SK-N-SH (cell line): ENCODE data around the gene ONECUT1.

Source experiments
- CHD2 ChIP-seq: fragments of 150-350 bp; IDR thresholded peaks from 2 replicates; pipeline ENCODE4 v1.6.1; 2018; ENCODE audit warnings: low read length; ENCODE audit not compliant: partially characterized antibody
- EP300 ChIP-seq, 2 experiments: IDR thresholded peaks; 2 replicates each; pipeline versions ENCODE4 v1.4.0 to v1.6.1; 2012; ENCODE audit warnings: borderline replicate concordance in 1 of 2, low read depth in 1 of 2, low read length in 1 of 2
- EZH2phosphoT487 ChIP-seq: fragments of 200-600 bp; sonication (generic); IDR thresholded peaks from 2 replicates; pipeline ENCODE4 v1.6.1; 2017; ENCODE audit warnings: low read depth, mixed run types, mild to moderate bottlenecking, antibody characterized with exemption, moderate library complexity, borderline replicate concordance
- POLR2AphosphoS5 ChIP-seq: IDR thresholded peaks from 2 replicates; pipeline ENCODE4 v1.6.1; 2012; ENCODE audit warnings: low read depth, low read length
- RFX5 ChIP-seq: IDR thresholded peaks from 2 replicates; pipeline ENCODE4 v1.6.1; 2012; ENCODE audit warnings: mild to moderate bottlenecking, improper control_type of control experiment, low read length
- RXRA ChIP-seq: IDR thresholded peaks from 2 replicates; pipeline ENCODE4 v1.4.0; 2012; ENCODE audit warnings: low read depth, mild to moderate bottlenecking, borderline replicate concordance
- SMC3 ChIP-seq: IDR thresholded peaks from 2 replicates; pipeline ENCODE4 v1.6.1; 2012; ENCODE audit warnings: low read depth, low read length, improper control_type of control experiment
- TEAD4 ChIP-seq: IDR thresholded peaks from 2 replicates; pipeline ENCODE4 v1.4.0; 2012; ENCODE audit warnings: mild to moderate bottlenecking, borderline replicate concordance; ENCODE audit not compliant: insufficient read depth
- USF1 ChIP-seq: IDR thresholded peaks from 2 replicates; pipeline ENCODE4 v1.4.0; 2012; ENCODE audit warnings: low read depth, borderline replicate concordance
- USF2 ChIP-seq: fragments of 150-350 bp; IDR thresholded peaks from 2 replicates; pipeline ENCODE4 v1.6.1; 2017; ENCODE audit warnings: antibody characterized with exemption, low read length, low read depth, borderline replicate concordance
- TF ChIP-seq, protein P1 (sequence below): fragments of 200-600 bp; sonication (generic); IDR thresholded peaks from 2 replicates; pipeline ENCODE4 v1.6.1; 2017; ENCODE audit warnings: antibody characterized with exemption, mild to moderate bottlenecking, moderate library complexity
- TF ChIP-seq, protein P2 (sequence below): IDR thresholded peaks from 2 replicates; pipeline ENCODE4 v1.4.0; 2012; ENCODE audit warnings: low read depth

- TF ChIP-seq, protein P1, sequence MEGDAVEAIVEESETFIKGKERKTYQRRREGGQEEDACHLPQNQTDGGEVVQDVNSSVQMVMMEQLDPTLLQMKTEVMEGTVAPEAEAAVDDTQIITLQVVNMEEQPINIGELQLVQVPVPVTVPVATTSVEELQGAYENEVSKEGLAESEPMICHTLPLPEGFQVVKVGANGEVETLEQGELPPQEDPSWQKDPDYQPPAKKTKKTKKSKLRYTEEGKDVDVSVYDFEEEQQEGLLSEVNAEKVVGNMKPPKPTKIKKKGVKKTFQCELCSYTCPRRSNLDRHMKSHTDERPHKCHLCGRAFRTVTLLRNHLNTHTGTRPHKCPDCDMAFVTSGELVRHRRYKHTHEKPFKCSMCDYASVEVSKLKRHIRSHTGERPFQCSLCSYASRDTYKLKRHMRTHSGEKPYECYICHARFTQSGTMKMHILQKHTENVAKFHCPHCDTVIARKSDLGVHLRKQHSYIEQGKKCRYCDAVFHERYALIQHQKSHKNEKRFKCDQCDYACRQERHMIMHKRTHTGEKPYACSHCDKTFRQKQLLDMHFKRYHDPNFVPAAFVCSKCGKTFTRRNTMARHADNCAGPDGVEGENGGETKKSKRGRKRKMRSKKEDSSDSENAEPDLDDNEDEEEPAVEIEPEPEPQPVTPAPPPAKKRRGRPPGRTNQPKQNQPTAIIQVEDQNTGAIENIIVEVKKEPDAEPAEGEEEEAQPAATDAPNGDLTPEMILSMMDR = no peak
- no peak for TF ChIP-seq CHD2
- TF ChIP-seq SMC3 = no peak
- no peak for TF ChIP-seq TEAD4
- no peak for TF ChIP-seq USF1
- TF ChIP-seq RXRA = no peak
- TF ChIP-seq EP300 (IDR thresholded peaks at IDR 0.05; ENCODE audit: borderline replicate concordance in 1 of 2, low read depth in 1 of 2, low read length in 1 of 2) = no peak
- TF ChIP-seq RFX5 = no peak
- TF ChIP-seq POLR2AphosphoS5 = no peak
- TF ChIP-seq, protein P2, sequence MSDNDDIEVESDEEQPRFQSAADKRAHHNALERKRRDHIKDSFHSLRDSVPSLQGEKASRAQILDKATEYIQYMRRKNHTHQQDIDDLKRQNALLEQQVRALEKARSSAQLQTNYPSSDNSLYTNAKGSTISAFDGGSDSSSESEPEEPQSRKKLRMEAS = no peak
- no peak for TF ChIP-seq USF2
- no peak for TF ChIP-seq EZH2phosphoT487
Observed at GRCh38 chr15:52731732-52732470, 58.2 kb downstream of the ONECUT1 start.
